Measurements from ENCODE around the gene BCL3.
A peak's percentile ranks its signal among the peaks of the same experiment; 100 is the strongest.
"Not testable (repeated sequence)": the region's sequence is repeated elsewhere in the genome, so short reads cannot be mapped to it uniquely, and the experiment has no call there.

Gene BCL3

GRCh38 chr19:44748426-44749254, at the start of gene BCL3:
BCL3 (plus strand) TSS chr19:44748708; CDS start chr19:44748791, 83 bp downstream.
- DNase-seq, result peak; percentile 42

- DNase-seq, result no peak
Measured at GRCh38 chr19:44700547-44700946, 48.0 kb upstream of the BCL3 start.

- no peak for DNase-seq
Measured at GRCh38 chr19:44701228-44701627, 47.3 kb upstream of the BCL3 start.

- no peak for DNase-seq
Measured at GRCh38 chr19:44702551-44703176, 45.8 kb upstream of the BCL3 start.

- DNase-seq, result no peak
Measured at GRCh38 chr19:44703336-44704078, 45.0 kb upstream of the BCL3 start.

GRCh38 chr19:44704982-44705381, 43.5 kb upstream of the BCL3 start:
- DNase-seq, result no peak

- DNase-seq, result no peak
Measured at GRCh38 chr19:44705502-44706010, 43.0 kb upstream of the BCL3 start.

GRCh38 chr19:44706506-44707236, 41.8 kb upstream of the BCL3 start:
- no peak for DNase-seq

GRCh38 chr19:44707794-44708193, 40.7 kb upstream of the BCL3 start:
- no peak for DNase-seq

- no peak for DNase-seq
Measured at GRCh38 chr19:44708940-44709339, 39.6 kb upstream of the BCL3 start.

GRCh38 chr19:44709434-44710266, 38.9 kb upstream of the BCL3 start:
- DNase-seq, result not testable (repeated sequence)

- no peak for DNase-seq
Measured at GRCh38 chr19:44710483-44710882, 38.0 kb upstream of the BCL3 start.

- no peak for DNase-seq
Measured at GRCh38 chr19:44712864-44713515, 35.5 kb upstream of the BCL3 start.

GRCh38 chr19:44714597-44715169, 33.8 kb upstream of the BCL3 start:
- no peak for DNase-seq

GRCh38 chr19:44717603-44718002, 30.9 kb upstream of the BCL3 start:
- no peak for DNase-seq

GRCh38 chr19:44718441-44719261, 29.9 kb upstream of the BCL3 start:
- DNase-seq, result peak; percentile 27

- peak; percentile 20 for DNase-seq
Measured at GRCh38 chr19:44719262-44719701, 29.2 kb upstream of the BCL3 start.

GRCh38 chr19:44720396-44720795, 28.1 kb upstream of the BCL3 start:
- DNase-seq, result not testable (repeated sequence)

- DNase-seq, result no peak
Measured at GRCh38 chr19:44720945-44721344, 27.6 kb upstream of the BCL3 start.

GRCh38 chr19:44721369-44721768, 27.1 kb upstream of the BCL3 start:
- DNase-seq, result not testable (repeated sequence)
